HG03439 (cell line): ENCODE data around the gene PNPLA7.
"Not testable (repeated sequence)": the region's sequence is repeated elsewhere in the genome, so short reads cannot be mapped to it uniquely, and the experiment has no call there.

ENCODE experiments used
- ATAC-seq: cut with Tn5 transposase; IDR thresholded peaks from one replicate; pipeline ENCODE4 v1.9.1; 2021; ENCODE audit warnings: mild to moderate bottlenecking, moderate library complexity; ENCODE audit not compliant: unreplicated experiment

PNPLA7 gene

DNA sequence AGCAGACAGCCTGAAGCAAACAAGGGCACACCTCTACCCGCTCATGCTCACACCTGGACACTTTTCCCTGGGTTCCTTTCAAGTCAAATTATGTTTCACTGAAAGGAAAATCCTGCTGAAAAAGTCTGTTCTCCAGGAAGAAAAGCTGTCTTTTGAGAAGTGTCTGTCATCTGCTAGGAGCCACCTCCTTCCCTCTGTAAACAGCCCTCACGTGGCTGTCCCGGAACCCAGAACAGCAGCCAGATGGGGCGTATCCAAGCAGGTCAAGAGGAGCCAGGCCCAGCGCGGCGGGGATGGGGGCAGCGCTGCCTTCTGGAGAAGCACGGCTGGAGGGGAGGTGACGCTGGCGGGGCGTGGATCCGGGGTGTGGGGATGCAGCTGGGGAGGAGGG, at the start of gene PNPLA7:
PNPLA7 (minus strand) TSS at position 172 of the 391 bp plus-strand sequence. CDS start 205 bp downstream, outside the sequence.
- ATAC-seq: no peak

DNA sequence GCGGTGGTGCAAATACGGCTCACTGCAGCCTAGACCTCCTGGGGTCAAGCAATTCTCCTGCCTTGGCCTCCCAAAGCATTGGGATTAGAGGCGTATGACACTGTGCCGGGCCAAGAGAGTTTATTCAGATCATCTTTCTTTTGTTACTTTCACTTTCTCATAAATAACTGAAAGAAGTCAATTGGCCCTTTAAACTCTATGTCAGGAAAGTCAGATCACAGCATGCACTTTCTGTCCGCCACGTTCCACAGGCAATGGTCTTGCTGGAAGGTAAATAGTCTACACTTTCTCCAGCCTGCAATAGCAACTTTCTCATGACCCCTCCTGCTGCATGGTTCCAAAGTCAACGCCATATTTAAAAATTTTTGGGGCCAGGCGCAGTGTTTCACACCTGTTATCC, 48.7 kb upstream of the PNPLA7 start:
- no peak for ATAC-seq

DNA sequence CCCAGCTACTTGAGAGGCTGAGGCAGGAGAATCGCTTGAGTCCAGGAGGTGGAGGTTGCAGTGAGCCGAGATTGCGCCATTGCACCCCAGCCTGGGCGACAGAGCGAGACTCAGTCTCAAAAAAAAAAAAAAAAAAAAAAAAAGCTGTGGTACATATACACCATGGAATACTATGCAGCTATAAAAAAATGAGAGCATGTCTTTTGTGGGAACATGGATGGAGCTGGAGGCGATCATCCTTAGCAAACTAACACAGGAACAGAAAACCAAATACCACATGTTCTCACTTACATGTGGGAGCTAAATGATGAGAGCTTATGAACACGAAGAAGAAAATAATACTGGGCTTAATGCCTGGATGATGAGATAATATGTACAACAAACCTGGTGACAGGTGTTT, 46.4 kb upstream of the PNPLA7 start:
- ATAC-seq: not testable (repeated sequence)

DNA sequence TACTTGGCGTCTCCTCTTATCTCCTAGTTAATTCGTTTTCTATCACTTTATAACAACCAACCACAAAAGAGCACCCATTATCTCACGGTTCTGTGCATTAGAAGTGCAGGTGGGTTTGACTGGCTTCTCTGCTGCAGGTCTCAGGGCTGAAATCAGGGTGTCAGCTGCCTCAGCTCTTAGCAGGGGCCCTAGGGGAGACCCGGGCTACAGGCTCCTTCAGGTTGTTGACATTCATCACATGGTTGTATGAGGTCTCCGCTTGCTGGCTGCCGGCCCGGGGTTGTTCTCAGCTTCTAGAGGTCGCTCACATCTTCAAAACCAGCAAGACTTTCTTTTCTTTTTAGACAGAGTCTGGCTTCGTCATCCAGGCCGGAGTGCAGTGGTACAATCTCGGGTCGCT, 43.0 kb upstream of the PNPLA7 start:
- no peak for ATAC-seq

DNA sequence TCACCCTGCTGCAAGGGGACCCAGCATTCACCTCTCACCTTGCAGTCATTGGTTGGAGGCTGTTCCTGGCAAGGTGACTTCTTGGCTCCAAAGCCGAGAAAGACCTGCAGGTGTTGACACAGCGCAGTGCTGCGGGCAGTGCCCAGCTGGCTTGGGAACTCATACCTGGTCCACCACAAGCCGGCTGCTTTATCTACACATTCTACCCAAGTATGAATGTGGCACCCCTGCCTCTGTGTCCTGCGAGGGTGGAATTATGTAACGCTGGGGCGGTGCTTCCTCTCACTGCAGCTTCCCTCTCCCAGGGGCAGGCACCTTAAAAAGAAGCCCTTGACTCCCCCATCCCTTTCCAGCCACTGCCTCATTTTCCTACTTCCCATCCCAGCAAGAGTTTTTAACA, 42.6 kb upstream of the PNPLA7 start:
- no peak for ATAC-seq

DNA sequence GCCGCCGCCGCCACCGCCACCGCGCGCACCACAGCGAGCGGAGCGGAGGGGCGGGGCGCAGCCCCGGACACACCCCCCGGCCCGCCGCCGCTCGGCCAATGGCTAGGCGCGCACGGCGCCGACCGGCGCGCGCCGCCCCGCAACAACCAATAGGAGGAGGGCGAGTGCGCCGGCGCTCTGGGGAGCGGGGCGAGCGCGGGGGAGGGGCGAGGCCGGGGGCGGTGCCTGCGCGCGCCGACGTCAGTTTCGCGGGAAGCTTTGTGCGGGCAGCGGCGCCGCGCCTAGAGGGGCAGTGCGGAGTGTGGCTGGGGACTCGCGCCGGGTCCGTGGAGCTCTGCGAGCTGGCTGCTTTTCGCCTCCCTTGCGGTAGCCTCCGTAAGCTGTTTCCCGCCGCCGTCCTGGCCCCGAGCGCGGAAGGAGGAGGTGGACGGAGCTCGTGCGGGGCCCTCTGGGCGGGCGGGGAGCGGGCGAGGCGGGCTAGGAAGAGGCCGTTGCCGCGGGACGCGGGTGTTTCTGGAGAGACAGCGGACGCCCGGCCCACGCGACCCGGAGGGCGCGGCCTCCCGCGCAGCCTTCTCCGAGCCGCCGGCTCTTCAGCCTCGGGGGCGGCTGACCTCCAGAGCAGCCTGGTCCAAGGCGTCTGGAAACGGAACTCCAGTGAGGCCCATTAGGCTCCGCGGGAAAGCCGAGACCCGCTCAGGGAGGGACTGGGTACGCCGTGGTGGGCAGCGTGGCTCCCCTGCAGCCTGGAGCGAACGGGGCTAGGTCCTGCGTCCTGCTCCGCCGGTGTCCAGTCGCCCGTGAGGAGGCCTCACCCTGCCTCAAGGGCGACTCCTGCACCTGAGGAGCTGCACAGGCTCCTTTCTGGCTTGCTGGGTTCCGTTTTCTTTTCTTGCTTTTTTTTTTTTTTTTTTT, 40.5 kb upstream of the PNPLA7 start, which contains the start of gene ZMYND19:
ZMYND19 (minus strand) TSS at position 44 of the 915 bp plus-strand sequence. CDS start 249 bp downstream, outside the sequence.
- ATAC-seq: peak; percentile 79

DNA sequence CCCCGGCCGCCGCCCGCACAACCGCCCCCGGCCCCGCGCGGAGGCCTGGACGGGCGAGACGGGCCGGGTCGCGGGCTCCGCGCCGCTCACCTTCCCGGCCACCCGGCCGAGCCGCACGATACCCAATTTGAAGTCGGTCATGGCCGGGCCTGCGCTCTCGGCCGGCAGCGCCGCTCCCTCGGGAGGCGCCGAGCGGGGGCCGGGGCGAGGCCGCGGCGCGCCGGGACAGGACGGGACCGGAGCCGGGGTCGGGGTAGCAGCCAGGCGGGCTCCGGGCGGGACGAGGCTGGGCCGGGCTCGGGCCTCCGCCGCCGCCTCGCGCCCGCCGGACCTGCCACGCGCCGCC, 39.9 kb upstream of the PNPLA7 start:
- ATAC-seq: no peak

DNA sequence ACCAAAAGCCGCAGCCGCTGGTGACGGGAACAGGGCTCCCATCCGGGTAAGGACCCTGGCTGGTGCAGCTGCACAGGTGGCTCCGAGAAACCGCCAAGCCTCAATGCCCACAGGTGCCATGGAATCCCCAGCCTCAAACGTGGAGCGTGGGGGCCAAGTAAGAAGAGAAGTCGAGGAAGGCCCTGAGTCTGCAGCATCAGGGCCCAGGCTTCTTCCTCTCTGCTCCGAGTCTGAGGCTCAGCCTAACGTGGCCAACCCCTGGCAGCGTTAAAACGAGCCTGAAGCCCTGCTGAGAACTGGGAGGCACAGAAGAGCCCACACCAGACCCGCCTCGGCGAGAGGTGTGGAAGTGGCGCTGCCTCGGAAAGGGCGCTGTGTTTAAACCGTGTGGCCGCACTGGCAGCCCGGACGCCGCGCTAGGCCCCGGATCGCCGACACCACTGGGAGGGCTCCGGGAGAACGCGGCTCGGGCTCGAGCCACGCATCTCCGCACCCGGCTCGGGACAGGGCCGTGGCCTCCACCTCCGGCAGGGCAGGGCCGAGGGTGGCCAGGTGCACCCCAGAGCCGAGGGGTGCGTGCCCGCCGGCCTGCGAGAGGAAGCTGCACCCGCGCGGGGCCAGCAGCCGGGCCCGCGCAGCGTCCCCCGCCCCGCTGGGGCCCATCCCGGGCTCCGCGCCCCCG, 39.4 kb upstream of the PNPLA7 start:
- ATAC-seq: peak; percentile 32

DNA sequence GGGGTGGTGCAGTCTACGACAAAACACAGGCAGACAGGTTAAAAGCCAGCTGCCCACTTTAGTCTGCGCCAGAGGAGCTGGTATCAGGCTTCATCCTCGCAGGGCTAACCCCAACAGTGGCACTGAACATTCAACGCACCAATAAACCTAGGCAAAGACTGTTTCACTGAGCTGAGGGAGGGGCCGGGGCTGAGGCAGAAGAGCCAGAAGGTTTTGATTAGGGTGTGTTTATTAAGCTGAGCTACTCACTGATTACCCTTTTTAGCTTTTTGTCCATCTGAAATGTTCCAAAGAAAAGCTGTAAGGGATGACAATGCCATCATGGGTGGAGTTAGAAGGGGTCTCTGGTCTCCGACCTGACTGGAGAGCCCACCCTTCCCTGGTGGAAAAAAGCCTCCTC, 38.7 kb upstream of the PNPLA7 start:
- no peak for ATAC-seq

DNA sequence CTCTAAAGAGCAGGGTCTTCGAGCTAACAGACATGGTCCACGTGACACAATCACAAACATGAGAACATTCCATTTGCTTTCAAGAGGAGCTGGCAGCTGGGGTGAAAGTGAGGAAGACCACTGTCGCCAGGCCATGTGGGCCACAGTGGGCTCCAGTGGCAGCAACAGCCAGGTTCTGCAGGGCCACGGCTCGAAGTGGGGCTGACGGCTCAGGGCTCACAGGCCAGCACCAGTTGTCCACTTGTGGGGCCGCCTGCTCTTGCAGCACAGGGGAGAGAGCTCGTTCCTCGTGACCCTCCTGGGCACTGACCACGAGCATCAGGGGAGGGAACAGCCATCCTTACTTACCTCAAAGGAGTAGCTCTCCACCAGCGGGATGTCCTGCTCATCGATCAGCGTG, 38.1 kb upstream of the PNPLA7 start:
- no peak for ATAC-seq

DNA sequence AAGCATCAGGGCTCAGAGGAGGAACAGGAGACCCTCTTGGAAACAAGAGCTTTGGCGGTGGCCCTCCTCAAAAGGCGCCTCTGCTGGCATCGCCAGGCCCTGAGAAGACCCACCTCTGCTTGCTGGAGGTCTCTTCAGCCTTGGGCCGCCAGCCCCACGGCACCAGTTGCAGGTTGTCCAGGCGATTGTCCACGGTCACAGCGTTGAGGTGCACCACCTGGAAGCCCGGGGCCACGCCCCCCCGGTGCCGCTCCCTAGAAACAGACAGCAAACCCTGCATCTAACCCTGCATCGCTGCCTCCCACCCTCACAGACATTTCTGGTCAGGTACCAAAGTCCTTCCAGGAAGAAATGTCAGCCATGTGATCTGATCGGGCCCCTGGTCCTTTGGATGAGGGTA, 36.7 kb upstream of the PNPLA7 start:
- ATAC-seq: no peak

DNA sequence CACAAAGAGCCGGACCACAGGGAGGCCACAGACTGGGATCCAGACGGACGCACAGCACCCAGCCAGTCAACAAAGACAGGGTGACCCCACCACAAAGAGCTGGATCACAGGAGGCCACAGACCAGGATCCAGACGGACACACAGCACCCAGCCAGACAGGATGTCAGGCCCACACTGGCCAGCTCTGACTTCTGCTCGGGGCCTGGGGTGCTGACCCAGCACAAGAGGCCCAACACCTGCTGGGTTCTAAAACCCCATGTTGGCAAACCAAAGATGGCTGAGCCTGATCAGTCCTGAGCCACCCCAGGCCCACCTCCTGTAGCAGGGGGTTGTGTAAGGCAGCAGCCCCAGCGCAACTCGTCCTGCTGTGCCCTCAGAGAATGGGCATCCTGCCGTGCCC, 33.8 kb upstream of the PNPLA7 start:
- no peak for ATAC-seq

DNA sequence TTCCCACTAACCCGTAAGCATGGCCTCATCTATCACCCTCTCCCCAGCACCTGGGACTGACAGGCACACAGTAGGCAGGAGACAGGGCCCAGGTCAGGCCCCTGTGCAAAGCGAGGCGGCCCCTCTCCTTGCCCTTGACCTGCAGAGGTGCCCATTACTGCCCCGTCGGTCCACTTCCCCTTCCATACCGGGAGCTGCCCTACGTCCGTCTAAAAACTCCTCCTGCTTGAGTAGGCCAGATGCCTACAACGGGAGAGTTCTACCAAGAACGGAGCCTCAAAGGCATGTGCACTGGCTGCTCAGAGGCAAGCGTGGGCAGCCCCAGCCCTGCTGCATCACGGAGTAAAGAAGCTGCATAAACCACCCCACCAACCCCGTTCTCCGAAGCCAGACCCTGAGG, 33.1 kb upstream of the PNPLA7 start:
- no peak for ATAC-seq

DNA sequence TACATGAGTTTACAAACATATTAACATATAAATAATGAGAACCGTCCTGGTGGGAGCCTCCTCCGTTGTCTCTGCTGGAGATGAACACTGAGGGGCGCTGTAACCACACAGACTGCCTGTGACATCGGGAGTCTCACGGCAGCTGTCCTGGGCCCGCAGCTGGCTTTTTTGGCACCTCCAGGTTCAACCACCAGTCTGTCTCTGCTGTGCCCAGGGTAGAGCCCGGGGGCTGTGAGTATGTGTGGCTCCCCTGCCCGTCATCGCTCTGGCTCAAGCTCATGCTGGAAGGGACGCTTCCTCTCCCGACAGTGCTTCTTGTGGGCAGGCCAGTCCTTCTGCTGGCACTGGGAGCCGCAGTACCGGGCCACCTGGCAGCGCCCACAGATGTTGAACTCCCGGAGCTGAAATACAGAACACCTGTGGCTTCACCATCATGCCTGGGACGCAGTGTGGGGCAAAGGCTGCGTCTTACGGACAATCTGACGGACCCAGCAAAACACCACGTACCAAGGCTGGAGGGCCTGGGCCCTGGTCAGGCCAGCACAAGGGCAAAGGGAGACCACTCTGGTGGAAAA, 32.2 kb upstream of the PNPLA7 start:
- no peak for ATAC-seq

DNA sequence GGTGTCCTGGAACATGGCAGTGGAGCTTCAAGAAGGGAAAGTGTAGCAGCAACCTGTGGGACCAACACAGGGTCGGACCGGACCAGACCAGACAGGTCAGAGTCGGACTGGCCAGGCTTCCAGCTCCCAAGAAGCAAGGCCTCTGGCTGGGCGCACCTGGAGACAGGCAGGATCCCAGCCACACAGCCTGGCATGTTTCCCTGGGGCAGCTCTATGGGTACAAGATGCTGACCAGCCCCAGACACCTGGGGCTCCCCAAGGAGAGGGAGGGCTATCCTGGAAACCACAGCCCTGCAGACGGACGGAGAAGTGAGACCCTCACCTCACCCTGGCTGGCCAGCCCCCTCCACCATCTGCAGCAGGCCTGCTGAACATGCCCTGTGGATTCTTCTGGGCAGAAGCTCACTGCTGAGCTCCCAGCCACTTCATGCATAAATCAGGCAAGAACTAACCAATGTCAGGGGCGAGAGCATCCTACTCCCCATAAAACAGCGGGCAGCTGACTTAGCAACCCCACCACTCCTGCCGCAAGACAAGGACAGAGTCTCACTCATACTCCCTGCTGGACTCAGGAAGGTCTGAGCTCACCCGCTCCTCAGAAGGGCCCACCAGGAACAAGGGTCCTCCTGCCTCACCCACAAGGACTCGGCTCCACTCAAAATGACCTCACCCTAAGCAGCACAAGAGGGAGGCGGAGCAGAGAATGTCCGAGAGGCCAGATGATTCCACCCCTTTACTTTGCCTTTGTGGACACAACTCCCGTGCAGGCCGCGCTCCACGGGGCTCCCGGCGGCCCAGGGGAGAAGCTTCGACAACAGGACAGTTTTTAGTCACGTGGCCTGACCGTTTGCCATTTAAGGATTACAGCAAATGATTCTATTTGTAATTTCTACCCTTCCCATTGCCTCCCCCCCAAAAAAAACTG, 31.4 kb upstream of the PNPLA7 start:
- ATAC-seq: no peak

DNA sequence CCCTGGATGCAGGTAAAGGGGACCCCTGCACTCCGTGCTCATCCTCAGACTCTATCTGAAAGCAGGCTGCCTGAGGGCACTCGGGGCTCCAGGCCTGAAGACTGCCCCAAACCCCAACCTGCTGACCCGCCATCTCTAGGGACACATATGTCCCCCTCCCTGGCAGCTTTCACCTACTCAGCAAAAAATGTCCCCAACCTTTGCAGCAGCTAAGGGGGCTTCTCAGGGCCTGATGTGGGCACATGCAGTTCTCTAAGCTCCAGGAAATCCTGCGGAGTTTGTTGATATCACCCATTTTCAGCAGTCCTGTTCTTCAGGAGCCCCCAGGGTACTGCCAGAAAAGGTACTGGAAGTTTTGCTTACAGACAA, 30.7 kb upstream of the PNPLA7 start:
- no peak for ATAC-seq

DNA sequence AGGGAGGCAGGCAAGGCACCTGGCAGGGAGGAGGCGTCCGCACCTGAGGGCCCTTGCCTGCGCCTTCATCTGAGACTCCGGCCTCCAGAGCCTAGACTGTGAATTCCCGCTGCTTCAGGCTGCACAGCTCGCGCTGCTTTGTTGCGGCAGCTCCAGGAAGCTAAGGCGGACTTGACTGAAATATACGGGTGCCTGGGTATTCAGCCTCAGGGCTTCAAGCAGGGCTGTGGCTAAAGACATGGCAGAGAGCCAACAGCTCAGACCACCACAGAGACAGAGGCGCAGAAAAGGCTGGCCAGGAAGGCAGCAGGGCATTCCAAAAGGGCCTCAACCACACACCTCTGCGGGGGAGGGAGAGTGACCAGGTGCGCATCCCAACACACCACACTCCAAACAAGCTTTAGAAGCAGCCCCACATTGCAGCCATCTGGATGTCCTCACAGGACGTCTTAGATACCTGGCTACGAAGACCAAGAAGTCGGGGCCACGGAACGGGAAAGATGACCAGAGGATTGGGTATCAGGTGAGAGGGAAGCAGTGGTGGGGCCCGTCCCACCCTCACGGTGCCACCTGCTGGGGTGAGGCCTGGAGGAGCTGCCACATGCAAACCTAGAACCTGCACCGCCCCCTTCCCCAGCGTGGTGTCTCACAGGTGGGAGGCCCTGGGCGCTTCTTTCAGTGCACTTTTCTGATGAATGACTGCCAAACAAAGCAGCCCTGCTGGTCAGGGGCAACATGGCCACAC, 30.2 kb upstream of the PNPLA7 start:
- ATAC-seq: no peak

DNA sequence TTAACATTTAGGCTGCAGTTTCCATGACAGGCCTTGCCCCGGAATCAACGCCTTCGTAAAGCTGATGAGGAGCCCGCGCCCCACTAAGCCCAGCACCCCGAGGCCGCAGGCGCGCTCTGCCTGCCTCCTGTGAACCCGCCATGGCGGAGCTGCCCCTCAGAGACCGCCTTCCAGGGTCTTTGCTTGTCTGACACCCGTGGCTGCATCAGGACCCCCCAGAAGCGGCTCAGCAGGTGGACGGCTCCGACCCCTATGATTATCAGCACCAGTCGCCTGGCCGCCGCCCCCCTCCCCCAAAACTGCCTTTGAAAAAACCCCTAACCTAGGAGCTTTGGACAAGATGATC, 29.0 kb upstream of the PNPLA7 start:
- no peak for ATAC-seq

DNA sequence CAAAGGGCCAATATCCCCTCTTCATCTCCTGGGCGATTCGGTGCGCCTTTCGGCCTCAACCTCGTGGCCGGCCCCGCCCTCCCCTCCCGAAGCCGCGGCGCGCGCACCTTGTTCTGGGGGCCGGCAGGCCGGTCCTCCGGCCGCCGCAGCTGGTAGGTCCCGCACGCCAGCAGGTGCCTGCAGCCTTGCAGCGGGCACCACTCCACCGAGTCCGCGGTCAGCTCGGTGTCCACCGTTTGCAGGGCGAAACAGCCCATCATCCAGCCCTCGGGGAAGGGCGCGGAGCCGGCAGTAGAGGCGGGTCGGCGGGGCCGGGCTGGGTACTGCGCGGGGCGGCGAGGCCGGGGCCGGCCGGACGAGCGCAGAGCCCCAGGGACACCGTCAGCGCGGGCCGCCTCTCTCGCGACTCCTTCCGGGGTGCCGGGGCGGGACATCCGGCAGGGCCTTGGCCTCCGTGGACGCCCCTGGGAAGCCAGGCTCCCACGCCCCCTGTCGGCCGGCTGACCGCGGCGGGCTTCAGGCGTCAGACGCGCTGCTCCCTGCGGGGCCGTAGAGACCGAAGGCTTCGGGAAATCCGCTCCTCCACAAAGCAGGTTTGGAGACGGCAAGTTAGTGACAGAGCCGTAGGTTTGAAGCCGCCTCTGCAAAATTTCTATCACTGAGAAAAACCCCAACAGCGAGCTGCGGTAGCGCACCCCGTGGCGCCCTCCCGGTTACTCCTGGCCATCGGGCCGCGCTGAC, 28.5 kb upstream of the PNPLA7 start, which contains the start of gene DPH7:
DPH7 (minus strand) TSS at position 408 of the 741 bp plus-strand sequence; CDS start at position 260, 148 bp downstream.
- ATAC-seq: peak; percentile 81
